Hepatocyte (in vitro differentiated cells): Measurements from ENCODE around the gene CDV3.

Source experiments
- EZH2phosphoT487 ChIP-seq: fragments of 200-600 bp; sonication (generic); IDR thresholded peaks from one replicate; pipeline ENCODE4 v1.6.1; 2018; ENCODE audit warnings: antibody characterized with exemption, mild to moderate bottlenecking, low read depth, moderate library complexity; ENCODE audit not compliant: unreplicated experiment, severe bottlenecking
- TF ChIP-seq, protein P1 (sequence below): fragments of 200-600 bp; sonication (generic); IDR thresholded peaks from 2 replicates; pipeline ENCODE4 v1.5.1; 2016; ENCODE audit warnings: antibody characterized with exemption, mild to moderate bottlenecking; ENCODE audit not compliant: poor library complexity

DNA sequence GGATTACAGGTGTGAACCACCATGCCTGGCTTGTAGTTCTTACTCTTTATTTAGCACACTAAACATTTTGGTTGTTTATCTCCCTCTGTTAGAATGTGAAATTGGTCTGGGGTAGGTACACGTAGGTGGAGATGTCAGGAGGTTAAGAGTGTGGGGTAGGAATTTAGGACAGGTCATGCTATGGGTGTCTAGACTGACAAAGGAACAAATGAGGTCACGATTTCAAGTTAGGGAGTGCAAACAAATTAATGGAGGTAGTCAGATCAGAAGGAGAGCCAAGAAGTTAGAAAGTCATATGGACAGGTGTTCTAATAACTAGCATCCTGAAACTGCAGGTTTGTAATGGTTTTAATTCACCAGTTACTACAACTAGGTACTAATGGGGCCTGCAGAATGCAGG is 19.8 kb downstream of the CDV3 start:
- TF ChIP-seq, protein P1, sequence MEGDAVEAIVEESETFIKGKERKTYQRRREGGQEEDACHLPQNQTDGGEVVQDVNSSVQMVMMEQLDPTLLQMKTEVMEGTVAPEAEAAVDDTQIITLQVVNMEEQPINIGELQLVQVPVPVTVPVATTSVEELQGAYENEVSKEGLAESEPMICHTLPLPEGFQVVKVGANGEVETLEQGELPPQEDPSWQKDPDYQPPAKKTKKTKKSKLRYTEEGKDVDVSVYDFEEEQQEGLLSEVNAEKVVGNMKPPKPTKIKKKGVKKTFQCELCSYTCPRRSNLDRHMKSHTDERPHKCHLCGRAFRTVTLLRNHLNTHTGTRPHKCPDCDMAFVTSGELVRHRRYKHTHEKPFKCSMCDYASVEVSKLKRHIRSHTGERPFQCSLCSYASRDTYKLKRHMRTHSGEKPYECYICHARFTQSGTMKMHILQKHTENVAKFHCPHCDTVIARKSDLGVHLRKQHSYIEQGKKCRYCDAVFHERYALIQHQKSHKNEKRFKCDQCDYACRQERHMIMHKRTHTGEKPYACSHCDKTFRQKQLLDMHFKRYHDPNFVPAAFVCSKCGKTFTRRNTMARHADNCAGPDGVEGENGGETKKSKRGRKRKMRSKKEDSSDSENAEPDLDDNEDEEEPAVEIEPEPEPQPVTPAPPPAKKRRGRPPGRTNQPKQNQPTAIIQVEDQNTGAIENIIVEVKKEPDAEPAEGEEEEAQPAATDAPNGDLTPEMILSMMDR = no peak
- no peak for TF ChIP-seq EZH2phosphoT487
